B cell (primary cell): ENCODE results near the gene DTD1. TPM values are rescaled to one million over a fixed set of nuclear protein-coding genes. Genes with fewer than 3 reads are reported as not detected.

Experiments used
- ATAC-seq: fragments of 200-7000 bp; cut with Tn5 transposase; one replicate; pipeline ENCODE4 v1.10.0; 2021; ENCODE audit warnings: low read depth, mild to moderate bottlenecking, moderate number of reproducible peaks, moderate library complexity
- CTCF ChIA-PET: fragments of 350-600 bp; sonication (Branson Sonifier 250); formaldehyde crosslinking; loops from one replicate; lab custom pipeline; 2021; ENCODE audit warnings: antibody characterized with exemption, inconsistent platforms; lab: Charles Lee
- POLR2A ChIA-PET: fragments of 350-600 bp; sonication (Branson Sonifier 250); formaldehyde crosslinking; loops from one replicate; lab custom pipeline; 2021; ENCODE audit warnings: antibody characterized with exemption; lab: Charles Lee
- DNase-seq: peaks from one replicate; pipeline ENCODE4 v3.0.0; 2013
- H2AFZ ChIP-seq: 2 replicates; pipeline ENCODE4 v1.6.1; 2012; ENCODE audit warnings: mild to moderate bottlenecking, low read depth, low read length; ENCODE audit not compliant: insufficient read depth, poor library complexity, severe bottlenecking
- H3K27ac ChIP-seq, 2 donors: 1 replicate in 1 of 2; 2 replicates in 1 of 2; pipeline ENCODE4 v1.5.1; 2012 to 2013; ENCODE audit warnings: low read length in 2 of 2, mild to moderate bottlenecking in 2 of 2, moderate library complexity in 1 of 2
- H3K27me3 ChIP-seq, 4 experiments: fragments of 200-600 bp in 1 of 4; sonication (generic) in 1 of 4; replicated peaks in 1 of 4; 1 replicate in 2 of 4; 2 replicates in 2 of 4; pipeline versions ENCODE4 v1.6.1 to v1.7.0; 2013 to 2016; ENCODE audit warnings: low read length in 3 of 4, mild to moderate bottlenecking in 2 of 4, mixed read lengths in 1 of 4, moderate library complexity in 1 of 4; ENCODE audit not compliant: insufficient read depth in 4 of 4, control insufficient read depth in 3 of 4; ENCODE audit errors: control extremely low read depth in 1 of 4
- H3K36me3 ChIP-seq, 2 experiments: replicated peaks in 1 of 2; 1 replicate in 1 of 2; 2 replicates in 1 of 2; pipeline versions ENCODE4 v1.6.1 to v1.7.1; 2013; ENCODE audit warnings: low read length in 1 of 2; ENCODE audit not compliant: insufficient read depth in 2 of 2, control insufficient read depth in 1 of 2; ENCODE audit errors: control extremely low read depth in 1 of 2, extremely low read depth in 1 of 2
- H3K4me1 ChIP-seq, 2 donors: fragments of 200-600 bp in 1 of 2; sonication (generic) in 1 of 2; 1 replicate in 1 of 2; 2 replicates in 1 of 2; pipeline versions ENCODE4 v1.5.1 to v1.6.1; 2013 to 2017; ENCODE audit warnings: low read length in 2 of 2; ENCODE audit not compliant: control insufficient read depth in 2 of 2, insufficient read depth in 2 of 2
- H3K4me2 ChIP-seq: replicated peaks from 2 replicates; pipeline ENCODE3; 2012; ENCODE audit warnings: mild to moderate bottlenecking, low read depth, low read length; ENCODE audit not compliant: poor library complexity, severe bottlenecking
- H3K4me3 ChIP-seq, 5 experiments: fragments of 200-600 bp in 1 of 5; sonication (generic) in 1 of 5; 1 replicate in 3 of 5; 2 replicates in 2 of 5; pipeline versions ENCODE4 v1.5.1 to v1.7.0; 2011 to 2016; ENCODE audit warnings: low read length in 4 of 5, mild to moderate bottlenecking in 4 of 5, low read depth in 2 of 5, control low read depth in 1 of 5, moderate library complexity in 1 of 5; ENCODE audit not compliant: insufficient read depth in 1 of 5; ENCODE audit errors: control extremely low read depth in 1 of 5, extremely low read depth in 1 of 5
- H3K79me2 ChIP-seq: fragments of 200-600 bp; sonication (generic); one replicate; pipeline ENCODE4 v1.6.0; 2016; ENCODE audit warnings: low read length; ENCODE audit not compliant: control insufficient read depth, insufficient read depth
- H3K9ac ChIP-seq: fragments of 200-600 bp; sonication (generic); 2 replicates; pipeline ENCODE4 v1.6.1; 2017; ENCODE audit warnings: mild to moderate bottlenecking, low read length, moderate library complexity
- H3K9me3 ChIP-seq, 3 donors: one replicate each; pipeline versions ENCODE4 v1.6.1 to v1.7.1; 2013; ENCODE audit warnings: low read length in 2 of 3; ENCODE audit not compliant: control insufficient read depth in 2 of 3, insufficient read depth in 1 of 3; ENCODE audit errors: control extremely low read depth in 1 of 3
- H4K20me1 ChIP-seq: 2 replicates; pipeline ENCODE4 v1.6.0; 2012; ENCODE audit warnings: mild to moderate bottlenecking, low read length; ENCODE audit not compliant: insufficient read depth, control insufficient read depth, poor library complexity, severe bottlenecking
- H3K27ac Mint-ChIP-seq: one replicate; pipeline ENCODE4 v1.8.0; 2021; ENCODE audit warnings: mixed read lengths
- H3K27me3 Mint-ChIP-seq: one replicate; pipeline ENCODE4 v1.8.0; 2021; ENCODE audit warnings: mixed read lengths
- H3K4me1 Mint-ChIP-seq: one replicate; pipeline ENCODE4 v1.8.0; 2021; ENCODE audit warnings: mixed read lengths
- H3K4me3 Mint-ChIP-seq: one replicate; pipeline ENCODE4 v1.8.0; 2021; ENCODE audit warnings: mixed read lengths
- H3K9me3 Mint-ChIP-seq: one replicate; pipeline ENCODE4 v1.8.0; 2022; ENCODE audit warnings: mixed read lengths; ENCODE audit not compliant: insufficient read depth
- CTCF ChIP-seq: fragments of 200-600 bp; IDR thresholded peaks from one replicate; pipeline ENCODE4 v1.8.0; 2022; ENCODE audit warnings: antibody characterized with exemption, mild to moderate bottlenecking
- EZH2 ChIP-seq: IDR thresholded peaks from 2 replicates; pipeline ENCODE4 v1.6.1; 2012; ENCODE audit warnings: borderline replicate concordance, low read depth, mild to moderate bottlenecking, moderate library complexity, low read length; ENCODE audit not compliant: insufficient read depth, poor library complexity, severe bottlenecking
- WGBS: methylation state at CpG from one replicate; pipeline ENCODE4 v1.1.5; 2013; ENCODE audit warnings: missing lambda C conversion rate; ENCODE audit not compliant: insufficient coverage; 5-methylcytosine and 5-hydroxymethylcytosine counted together
- intact Hi-C: fragments of 100-400 bp; cut with micrococcal nuclease; formaldehyde crosslinking; loops from one replicate; pipeline ENCODE4 v1.10.0; 2022
- polyA plus RNA-seq: library from polyadenylated mRNA; depleted of rRNA; stranded (reverse); fragments of >200 nt; gene quantifications from 2 replicates; pipeline ENCODE4 v1.2.3, GENCODE V29; 2012
- total RNA-seq, 2 donors: library from RNA; stranded (reverse); fragments of 120-200 nt in 1 of 2; gene quantifications; 1 replicate in 1 of 2; 2 replicates in 1 of 2; pipeline versions ENCODE4 v1.2.3 to v1.2.4, GENCODE V29; 2013 to 2022

Gene DTD1
- total and polyA plus RNA-seq, 2 donors (not counting 1 experiment from before 2014, with no cell fraction given) = 18.7 to 20.4 TPM

GRCh38 chr20:18796282-18796833 lies 208.5 kb downstream of the DTD1 start:
- no peak overlapping the region for H3K4me3 Mint-ChIP-seq
- no peak overlapping the region for H2AFZ ChIP-seq

More at GRCh38 chr20:18796282-18796833, 208.5 kb downstream of the DTD1 start:
- Histone ChIP-seq H3K9ac (no peak overlapping the region), H3K36me3 (no peaks in the 10 kb centered on the region), H3K79me2 (peaks cover 4% of the 10 kb centered on the region), H3K27ac (no peak overlapping the region), H3K9me3 (peaks cover 0 to 1% (median 0%) of the 10 kb centered on the region in 3 donors), H3K4me3 (no peak overlapping the region), H3K4me1 (peaks cover 6 to 14% of the 10 kb centered on the region in 2 donors), H3K4me2 (no peak overlapping the region), H3K27me3 (peaks cover 0 to 6% (median 0%) of the 10 kb centered on the region in 4 experiments), H4K20me1 (no peaks in the 10 kb centered on the region)
- no peak for TF ChIP-seq EZH2
- TF ChIP-seq CTCF = no peak
- peaks cover 4% of the 10 kb centered on the region for H3K27me3 Mint-ChIP-seq
- peaks cover 20% of the 10 kb centered on the region for H3K4me1 Mint-ChIP-seq
- ChIA-PET POLR2A (no interaction called here), CTCF (no interaction called here)
- ATAC-seq (no peak), DNase-seq (no peak)
- intact Hi-C loops = loop anchor here (10.0 kb wide), 2 partner anchors 1112 to 1918 kb away; partner anchors contain the start of genes RALGAPA2 and RRBP1
- WGBS = no CpG with 5 or more reads among the region's 2 CpGs
- no peaks in the 10 kb centered on the region for H3K9me3 Mint-ChIP-seq
- H3K27ac Mint-ChIP-seq = no peak overlapping the region
